Adrenal gland (tissue), 12 donors: ENCODE results near the gene AGR2. TPM values are rescaled to one million over a fixed set of nuclear protein-coding genes. Genes with fewer than 3 reads are reported as not detected.

Experiments
- DNase-seq, 7 donors: peaks; one replicate each; pipeline ENCODE4 v3.0.0-alpha.2; 2019 to 2020
- H3K27ac ChIP-seq, 5 donors: fragments of 200-600 bp; sonication (generic) in 4 of 5; 1 replicate in 3 of 5; 2 replicates in 2 of 5; pipeline versions ENCODE4 v1.5.1 to v1.8.0; 2016 to 2020; ENCODE audit warnings: mild to moderate bottlenecking in 1 of 5
- H3K27me3 ChIP-seq: fragments of 200-600 bp; 2 replicates; pipeline ENCODE4 v1.8.0; 2021
- H3K36me3 ChIP-seq, 2 donors: fragments of 200-600 bp; replicated peaks in 1 of 2; 1 replicate in 1 of 2; 2 replicates in 1 of 2; pipeline versions ENCODE4 v1.5.1 to v1.8.0; 2018 to 2022
- H3K4me1 ChIP-seq, 2 donors: fragments of 200-600 bp; replicated peaks in 1 of 2; 1 replicate in 1 of 2; 2 replicates in 1 of 2; pipeline versions ENCODE4 v1.5.1 to v1.8.0; 2018 to 2021
- H3K4me3 ChIP-seq, 4 donors: fragments of 200-600 bp; sonication (generic) in 3 of 4; one replicate each; pipeline ENCODE4 v1.5.1; 2016 to 2018
- H3K9me3 ChIP-seq, 3 donors: fragments of 200-600 bp; sonication (generic) in 1 of 3; replicated peaks in 1 of 3; 1 replicate in 2 of 3; 2 replicates in 1 of 3; pipeline versions ENCODE4 v1.5.1 to v1.8.0; 2016 to 2021
- CTCF ChIP-seq, 6 experiments: fragments of 450-650 bp in 4 of 6; fragments of 200-600 bp in 2 of 6; sonication (generic) in 1 of 6; IDR thresholded peaks; 1 replicate in 5 of 6; 2 replicates in 1 of 6; pipeline versions ENCODE4 v1.5.1 to v1.8.0; 2016 to 2021; ENCODE audit warnings: antibody characterized with exemption in 6 of 6, mild to moderate bottlenecking in 2 of 6, moderate library complexity in 1 of 6
- POLR2A ChIP-seq, 2 donors: fragments of 450-650 bp; IDR thresholded peaks; one replicate each; pipeline ENCODE4 v1.6.1; 2017; ENCODE audit warnings: antibody characterized with exemption in 2 of 2, mild to moderate bottlenecking in 2 of 2, moderate library complexity in 1 of 2
- WGBS, 4 donors: extraction: QIAGEN DNeasy Blood & Tissue Kit in 2 of 4; methylation state at CpG; one replicate each; pipeline versions ENCODE4 v1.1.5 to v1.1.7; 2013 to 2017; 5-methylcytosine and 5-hydroxymethylcytosine counted together
- intact Hi-C, 2 donors: fragments of 100-400 bp; cut with DNase I; formaldehyde crosslinking; loops; one replicate each; pipeline versions ENCODE4 v1.14.1 to v1.15.0; 2022 to 2023
- polyA plus RNA-seq, 3 donors: library from polyadenylated mRNA; stranded (reverse); fragments of 200-250 nt in 2 of 3; fragments of 350-450 nt in 1 of 3; fragmentation: Illumina TruSeq in 1 of 3; extraction: RNeasy Lipid Tissue Mini Kit (QIAGEN cat#74804) in 1 of 3; gene quantifications; one replicate each; pipeline ENCODE4 v1.2.3, GENCODE V29; 2013 to 2014
- total RNA-seq, 9 donors: library from RNA; depleted of rRNA in 4 of 9; stranded (reverse); fragments of >200 nt in 4 of 9; fragments of 120-200 nt in 1 of 9; fragmentation: NEBNext Ultra II Directional in 1 of 9; extraction: Animal tissue kit (Norgen Biotek cat#: 25700) in 1 of 9; gene quantifications; one replicate each; pipeline versions ENCODE4 v1.1.0 to v1.2.4, GENCODE V29; 2013 to 2023
- donor health status: healthy with polysubstance abuse.
- donor health status: Bipolar disorder and iron deficiency.
- donor health status: DM: yes; HTN: yes; CAD: no.
- donor health status: DM: no; HTN: no; CAD: no.
- donor health status: DM: no; HTN: no; CAD: no.
- donor health status: DM: yes; HTN: yes; CAD: no.

AGR2 gene
- total and polyA plus RNA-seq, 12 donors = 0.13 to 4.3 (median 1.3) TPM; not detected in 7

- intact Hi-C loops = no loop called here
- TF ChIP-seq CTCF (IDR thresholded peaks at IDR 0.05) (no peak), POLR2A (IDR thresholded peaks at IDR 0.05) (no peak)
- Histone ChIP-seq H3K9me3 (no peaks in the 10 kb centered on the region), H3K4me3 (no peak overlapping the region), H3K36me3 (no peaks in the 10 kb centered on the region), H3K27ac (no peak overlapping the region), H3K4me1 (no peaks in the 10 kb centered on the region), H3K27me3 (no peaks in the 10 kb centered on the region)
- no peak for DNase-seq
- 87 to 91% (median 89%) methylated on average over 4 of the region's 4 CpGs for WGBS, 4 donors
These were observed 36.9 kb upstream of the AGR2 start for GRCh38 chr7:16841681-16842080.

GRCh38 chr7:16840094-16840493 is 35.3 kb upstream of the AGR2 start:
- no peaks in the 10 kb centered on the region for H3K36me3 ChIP-seq
- intact Hi-C loops = no loop called here
- no peak for TF ChIP-seq CTCF (IDR thresholded peaks at IDR 0.05)
- no peaks in the 10 kb centered on the region for H3K4me1 ChIP-seq
- H3K27me3 ChIP-seq = no peaks in the 10 kb centered on the region
- no peak overlapping the region for H3K27ac ChIP-seq
- no peak overlapping the region for H3K4me3 ChIP-seq
- no peaks in the 10 kb centered on the region for H3K9me3 ChIP-seq
- no peak for DNase-seq
- WGBS, 4 donors = 85 to 92% (median 91%) methylated on average over 6 of the region's 6 CpGs

GRCh38 chr7:16839646-16840045 is 34.8 kb upstream of the AGR2 start:
- 81 to 86% (median 84%) methylated on average over 2 of the region's 2 CpGs for WGBS, 4 donors
- Histone ChIP-seq H3K36me3 (no peaks in the 10 kb centered on the region), H3K9me3 (no peaks in the 10 kb centered on the region), H3K4me3 (no peak overlapping the region), H3K27me3 (no peaks in the 10 kb centered on the region), H3K4me1 (no peaks in the 10 kb centered on the region), H3K27ac (no peak overlapping the region)
- TF ChIP-seq CTCF (IDR thresholded peaks at IDR 0.05) = no peak
- TF ChIP-seq POLR2A (IDR thresholded peaks at IDR 0.05) = no peak
- DNase-seq = no peak
- intact Hi-C loops = no loop called here

GRCh38 chr7:16838891-16839290 is 34.1 kb upstream of the AGR2 start:
- H3K4me1 ChIP-seq = no peaks in the 10 kb centered on the region
- 72 to 96% (median 83%) methylated on average over 1 of the region's 1 CpG for WGBS, 4 donors
- intact Hi-C loops = no loop called here

More at GRCh38 chr7:16838891-16839290, 34.1 kb upstream of the AGR2 start:
- Histone ChIP-seq H3K9me3 (no peaks in the 10 kb centered on the region), H3K27ac (no peak overlapping the region), H3K36me3 (no peaks in the 10 kb centered on the region), H3K27me3 (no peaks in the 10 kb centered on the region), H3K4me3 (no peak overlapping the region)
- no peak for TF ChIP-seq POLR2A (IDR thresholded peaks at IDR 0.05)
- no peak for TF ChIP-seq CTCF (IDR thresholded peaks at IDR 0.05)
- DNase-seq = no peak
